ENCODE results near the gene SIX3.
A peak's percentile ranks its signal among the peaks of the same experiment; 100 is the strongest.

SIX3 gene

GRCh38 chr2:44981714-44982108 lies 40.2 kb downstream of the SIX3 start:
- Histone ChIP-seq H3K4me3 (ENCODE audit: low read length in 2 of 2) (no peak overlapping the region), H2BK15ac (ENCODE audit: low read length) (no peak overlapping the region), H3K27ac (replicated peaks; ENCODE audit: low read length) (no peak overlapping the region), H2AK5ac (ENCODE audit: low read depth, low read length) (no peak overlapping the region), H3K18ac (ENCODE audit: low read length) (no peak overlapping the region), H3K79me1 (ENCODE audit: low read depth, low read length) (no peaks in the 10 kb centered on the region), H2BK5ac (ENCODE audit: low read length) (no peak overlapping the region), H3K14ac (ENCODE audit: low read length) (no peak overlapping the region), H2BK12ac (ENCODE audit: low read length) (no peak overlapping the region), H2BK120ac (ENCODE audit: low read depth, low read length) (no peak overlapping the region), H3K36me3 (replicated peaks in 1 of 2; ENCODE audit: control insufficient read depth in 2 of 2, insufficient read depth in 2 of 2, low read length in 2 of 2) (no peaks in the 10 kb centered on the region), H3K27me3 (ENCODE audit: control insufficient read depth in 3 of 3, insufficient read depth in 3 of 3, low read depth in 1 of 3, low read length in 3 of 3) (peaks cover 0 to 10% (median 0%) of the 10 kb centered on the region in 3 experiments), H3K4me1 (ENCODE audit: control insufficient read depth in 2 of 2, insufficient read depth in 1 of 2, low read depth in 1 of 2, low read length in 2 of 2) (peaks cover 0 to 4% of the 10 kb centered on the region in 2 donors), H3K4me2 (ENCODE audit: insufficient read depth, low read length, poor library complexity, severe bottlenecking) (no peak overlapping the region), H3K9ac (ENCODE audit: low read depth, low read length, poor library complexity) (no peak overlapping the region), H4K91ac (ENCODE audit: low read depth, low read length, poor library complexity) (no peak overlapping the region), H3K23ac (ENCODE audit: low read depth, low read length, poor library complexity) (no peak overlapping the region), H3K9me3 (replicated peaks in 1 of 2; ENCODE audit: control insufficient read depth in 2 of 2, insufficient read depth in 1 of 2, low read depth in 1 of 2, low read length in 2 of 2) (no peaks in the 10 kb centered on the region), H2AFZ (ENCODE audit: low read length) (no peak overlapping the region), H3K4ac (ENCODE audit: low read length) (no peak overlapping the region), H4K8ac (ENCODE audit: low read depth, low read length) (no peak overlapping the region)
- WGBS, 2 donors (ENCODE audit: extremely low coverage in 2 of 2, insufficient read length in 2 of 2, insufficient replicate concordance in 1 of 2), result no CpG with 5 or more reads among the region's 14 CpGs
- DNase-seq (ENCODE audit: low spot score), result peak; percentile 80

- peaks cover 0 to 4% (median 0%) of the 10 kb centered on the region in 3 experiments for H3K27me3 ChIP-seq (ENCODE audit: control insufficient read depth in 3 of 3, insufficient read depth in 3 of 3, low read depth in 1 of 3, low read length in 3 of 3)
- H3K27ac ChIP-seq (replicated peaks; ENCODE audit: low read length), result no peak overlapping the region
- no peak overlapping the region for H2BK120ac ChIP-seq (ENCODE audit: low read depth, low read length)
- H2AK5ac ChIP-seq (ENCODE audit: low read depth, low read length), result no peak overlapping the region
- peaks cover 2 to 4% of the 10 kb centered on the region in 2 donors for H3K9me3 ChIP-seq (replicated peaks in 1 of 2; ENCODE audit: control insufficient read depth in 2 of 2, insufficient read depth in 1 of 2, low read depth in 1 of 2, low read length in 2 of 2)
- H3K14ac ChIP-seq (ENCODE audit: low read length), result no peak overlapping the region
- no peaks in the 10 kb centered on the region for H3K36me3 ChIP-seq (replicated peaks in 1 of 2; ENCODE audit: control insufficient read depth in 2 of 2, insufficient read depth in 2 of 2, low read length in 2 of 2)
- no peak overlapping the region for H2AFZ ChIP-seq (ENCODE audit: low read length)
- H3K23ac ChIP-seq (ENCODE audit: low read depth, low read length, poor library complexity), result no peak overlapping the region
- H2BK12ac ChIP-seq (ENCODE audit: low read length), result no peak overlapping the region
- H3K4me1 ChIP-seq (ENCODE audit: control insufficient read depth in 2 of 2, insufficient read depth in 1 of 2, low read depth in 1 of 2, low read length in 2 of 2), result no peaks in the 10 kb centered on the region
- H3K4me2 ChIP-seq (ENCODE audit: insufficient read depth, low read length, poor library complexity, severe bottlenecking), result no peak overlapping the region
- 100% methylated on average over 1 of the region's 9 CpGs; no CpG with 5 or more reads in 1 of the 2 donors for WGBS, 2 donors (ENCODE audit: extremely low coverage in 2 of 2, insufficient read length in 2 of 2, insufficient replicate concordance in 1 of 2)
- H3K9ac ChIP-seq (ENCODE audit: low read depth, low read length, poor library complexity), result no peak overlapping the region
- H3K79me1 ChIP-seq (ENCODE audit: low read depth, low read length), result no peaks in the 10 kb centered on the region
- no peak overlapping the region for H4K91ac ChIP-seq (ENCODE audit: low read depth, low read length, poor library complexity)
- H3K4me3 ChIP-seq (ENCODE audit: low read length in 2 of 2), result no peak overlapping the region
- no peak overlapping the region for H4K8ac ChIP-seq (ENCODE audit: low read depth, low read length)
- no peak overlapping the region for H3K18ac ChIP-seq (ENCODE audit: low read length)
- no peak overlapping the region for H2BK15ac ChIP-seq (ENCODE audit: low read length)
- no peak overlapping the region for H2BK5ac ChIP-seq (ENCODE audit: low read length)
- H3K4ac ChIP-seq (ENCODE audit: low read length), result no peak overlapping the region
- DNase-seq (ENCODE audit: low spot score), result no peak
Measured at GRCh38 chr2:44983836-44984604, 42.5 kb downstream of the SIX3 start.

- no peak overlapping the region for H4K8ac ChIP-seq (ENCODE audit: low read depth, low read length)
- no peak overlapping the region for H4K91ac ChIP-seq (ENCODE audit: low read depth, low read length, poor library complexity)
- no peaks in the 10 kb centered on the region for H3K36me3 ChIP-seq (replicated peaks in 1 of 2; ENCODE audit: control insufficient read depth in 2 of 2, insufficient read depth in 2 of 2, low read length in 2 of 2)
- H2AFZ ChIP-seq (ENCODE audit: low read length), result no peak overlapping the region
- H3K18ac ChIP-seq (ENCODE audit: low read length), result no peak overlapping the region
- no peak overlapping the region for H3K4ac ChIP-seq (ENCODE audit: low read length)
- H3K4me2 ChIP-seq (ENCODE audit: insufficient read depth, low read length, poor library complexity, severe bottlenecking), result no peak overlapping the region
- H3K9ac ChIP-seq (ENCODE audit: low read depth, low read length, poor library complexity), result no peak overlapping the region
- H3K14ac ChIP-seq (ENCODE audit: low read length), result no peak overlapping the region
- H2BK120ac ChIP-seq (ENCODE audit: low read depth, low read length), result no peak overlapping the region
- no peak for DNase-seq (ENCODE audit: low spot score)
- no peak overlapping the region for H2BK15ac ChIP-seq (ENCODE audit: low read length)
- H2BK12ac ChIP-seq (ENCODE audit: low read length), result no peak overlapping the region
- peaks cover 0 to 3% (median 0%) of the 10 kb centered on the region in 3 experiments for H3K27me3 ChIP-seq (ENCODE audit: control insufficient read depth in 3 of 3, insufficient read depth in 3 of 3, low read depth in 1 of 3, low read length in 3 of 3)
- no peak overlapping the region for H3K27ac ChIP-seq (replicated peaks; ENCODE audit: low read length)
- no peaks in the 10 kb centered on the region for H3K4me1 ChIP-seq (ENCODE audit: control insufficient read depth in 2 of 2, insufficient read depth in 1 of 2, low read depth in 1 of 2, low read length in 2 of 2)
- no CpG with 5 or more reads among the region's 2 CpGs for WGBS, 2 donors (ENCODE audit: extremely low coverage in 2 of 2, insufficient read length in 2 of 2, insufficient replicate concordance in 1 of 2)
- peaks cover 2 to 4% of the 10 kb centered on the region in 2 donors for H3K9me3 ChIP-seq (replicated peaks in 1 of 2; ENCODE audit: control insufficient read depth in 2 of 2, insufficient read depth in 1 of 2, low read depth in 1 of 2, low read length in 2 of 2)
- no peaks in the 10 kb centered on the region for H3K79me1 ChIP-seq (ENCODE audit: low read depth, low read length)
- no peak overlapping the region for H3K4me3 ChIP-seq (ENCODE audit: low read length in 2 of 2)
- H2BK5ac ChIP-seq (ENCODE audit: low read length), result no peak overlapping the region
- H3K23ac ChIP-seq (ENCODE audit: low read depth, low read length, poor library complexity), result no peak overlapping the region
- no peak overlapping the region for H2AK5ac ChIP-seq (ENCODE audit: low read depth, low read length)
Measured at GRCh38 chr2:44989176-44989575, 47.7 kb downstream of the SIX3 start.

- no peak overlapping the region for H2BK12ac ChIP-seq (ENCODE audit: low read length)
- H3K18ac ChIP-seq (ENCODE audit: low read length), result no peak overlapping the region
- H3K27me3 ChIP-seq (ENCODE audit: control insufficient read depth in 3 of 3, insufficient read depth in 3 of 3, low read depth in 1 of 3, low read length in 3 of 3), result peaks cover 0 to 31% (median 8%) of the 10 kb centered on the region in 3 experiments
- no peak overlapping the region for H3K4me2 ChIP-seq (ENCODE audit: insufficient read depth, low read length, poor library complexity, severe bottlenecking)
- no peak overlapping the region for H2BK5ac ChIP-seq (ENCODE audit: low read length)
- no peak overlapping the region for H3K4me3 ChIP-seq (ENCODE audit: low read length in 2 of 2)
- WGBS, 2 donors (ENCODE audit: extremely low coverage in 2 of 2, insufficient read length in 2 of 2, insufficient replicate concordance in 1 of 2), result no CpG with 5 or more reads among the region's 1 CpG
- no peak overlapping the region for H4K91ac ChIP-seq (ENCODE audit: low read depth, low read length, poor library complexity)
- no peak overlapping the region for H2BK120ac ChIP-seq (ENCODE audit: low read depth, low read length)
- H3K9ac ChIP-seq (ENCODE audit: low read depth, low read length, poor library complexity), result no peak overlapping the region
- H2AK5ac ChIP-seq (ENCODE audit: low read depth, low read length), result no peak overlapping the region
- no peak for DNase-seq (ENCODE audit: low spot score)
- H2BK15ac ChIP-seq (ENCODE audit: low read length), result no peak overlapping the region
- no peak overlapping the region for H3K14ac ChIP-seq (ENCODE audit: low read length)
- no peak overlapping the region for H3K27ac ChIP-seq (replicated peaks; ENCODE audit: low read length)
- no peak overlapping the region for H4K8ac ChIP-seq (ENCODE audit: low read depth, low read length)
- peaks cover 0 to 2% of the 10 kb centered on the region in 2 donors for H3K9me3 ChIP-seq (replicated peaks in 1 of 2; ENCODE audit: control insufficient read depth in 2 of 2, insufficient read depth in 1 of 2, low read depth in 1 of 2, low read length in 2 of 2)
- H3K23ac ChIP-seq (ENCODE audit: low read depth, low read length, poor library complexity), result no peak overlapping the region
- no peaks in the 10 kb centered on the region for H3K36me3 ChIP-seq (replicated peaks in 1 of 2; ENCODE audit: control insufficient read depth in 2 of 2, insufficient read depth in 2 of 2, low read length in 2 of 2)
- H2AFZ ChIP-seq (ENCODE audit: low read length), result no peak overlapping the region
- H3K79me1 ChIP-seq (ENCODE audit: low read depth, low read length), result no peaks in the 10 kb centered on the region
- no peak overlapping the region for H3K4ac ChIP-seq (ENCODE audit: low read length)
- no peaks in the 10 kb centered on the region for H3K4me1 ChIP-seq (ENCODE audit: control insufficient read depth in 2 of 2, insufficient read depth in 1 of 2, low read depth in 1 of 2, low read length in 2 of 2)
Measured at GRCh38 chr2:44994377-44994776, 52.9 kb downstream of the SIX3 start.

Measured in neuronal stem cell (in vitro differentiated cells).